ENCODE results near the gene TTYH2. TPM values are rescaled to one million over a fixed set of nuclear protein-coding genes. Genes with fewer than 3 reads are reported as not detected.
"Not testable (repeated sequence)": the region's sequence is repeated elsewhere in the genome, so short reads cannot be mapped to it uniquely, and the experiment has no call there.

TTYH2 gene
- total and polyA plus RNA-seq, 11 donors: 10.3 to 34.6 (median 22.4) TPM

DNA sequence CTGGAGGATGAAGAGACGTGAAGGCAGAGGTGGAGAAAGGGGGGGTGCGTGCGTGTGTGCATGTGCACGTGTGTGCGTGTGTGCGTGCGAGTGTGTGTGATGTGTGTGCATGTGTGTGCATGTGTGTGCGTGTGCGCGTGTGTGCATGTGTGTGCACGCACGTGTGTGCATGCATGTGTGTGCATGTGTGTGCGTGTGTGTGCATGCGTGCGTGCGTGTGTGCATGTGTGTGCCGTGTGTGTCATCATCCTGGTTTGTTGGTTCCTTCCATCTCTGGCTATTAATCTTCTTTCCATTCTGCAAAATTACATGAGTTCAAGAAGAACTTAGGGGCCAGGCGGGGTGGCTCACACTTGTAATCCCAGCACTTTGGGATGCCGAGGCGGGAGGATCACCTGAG, 26.9 kb upstream of the TTYH2 start:
- Histone ChIP-seq H3K36me3 (no peaks in the 10 kb centered on the region), H3K27ac (no peak overlapping the region), H3K9me3 (no peaks in the 10 kb centered on the region), H3K4me1 (no peaks in the 10 kb centered on the region), H3K27me3 (peaks cover 0 to 25% (median 0%) of the 10 kb centered on the region in 9 donors), H3K4me3 (no peak overlapping the region)
- 78 to 92% (median 89%) methylated on average over 20 of the region's 20 CpGs for WGBS, 4 donors
- DNase-seq: no peak
- no peak for ATAC-seq
- intact Hi-C loops (cut with DNase I): no loop called here
- TF ChIP-seq CTCF (IDR thresholded peaks at IDR 0.05) (no peak), POLR2A (IDR thresholded peaks at IDR 0.05) (no peak)

GRCh38 chr17:74187761-74188160, 25.6 kb upstream of the TTYH2 start:
- DNase-seq (no peak), ATAC-seq (no peak)
- Histone ChIP-seq H3K27ac (no peak overlapping the region), H3K27me3 (peaks cover 0 to 17% (median 0%) of the 10 kb centered on the region in 9 donors), H3K4me1 (peaks cover 0 to 4% (median 0%) of the 10 kb centered on the region in 12 donors), H3K36me3 (no peaks in the 10 kb centered on the region), H3K4me3 (no peak overlapping the region), H3K9me3 (no peaks in the 10 kb centered on the region)
- WGBS, 4 donors: 56 to 59% (median 58%) methylated on average over 11 of the region's 11 CpGs
- TF ChIP-seq CTCF (IDR thresholded peaks at IDR 0.05) (no peak), POLR2A (IDR thresholded peaks at IDR 0.05) (no peak)
- intact Hi-C loops (cut with DNase I): no loop called here

GRCh38 chr17:74188687-74189086, 24.7 kb upstream of the TTYH2 start:
- H3K4me3 ChIP-seq; ATAC-seq; DNase-seq; intact Hi-C loops (cut with DNase I); H3K9me3 ChIP-seq; H3K36me3 ChIP-seq; H3K27ac ChIP-seq; H3K4me1 ChIP-seq: not testable (repeated sequence)
- H3K27me3 ChIP-seq: peaks cover 0 to 17% (median 0%) of the 10 kb centered on the region in 9 donors
- 84 to 87% (median 86%) methylated on average over 4 of the region's 4 CpGs for WGBS, 4 donors

DNA sequence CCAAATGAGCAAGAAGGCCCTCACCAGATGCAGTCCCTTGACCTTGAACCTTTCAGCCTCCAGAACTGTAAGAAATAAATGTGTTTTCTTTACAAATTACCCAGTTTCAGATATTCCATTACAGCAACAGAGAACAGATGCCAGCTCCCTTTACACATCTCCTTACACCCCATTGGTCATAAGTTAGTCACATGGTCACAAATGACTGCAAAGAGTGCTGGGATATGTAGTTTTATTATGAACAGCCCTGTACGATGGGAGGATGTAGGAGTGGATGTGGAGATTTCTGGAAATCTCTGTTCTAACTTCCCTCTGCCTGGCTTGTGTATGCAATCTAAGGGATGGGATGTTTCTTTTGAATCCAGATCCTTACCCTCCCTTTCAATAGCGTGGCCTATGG, 23.2 kb upstream of the TTYH2 start:
- intact Hi-C loops (cut with DNase I): no loop called here
- peaks cover 0 to 21% (median 4%) of the 10 kb centered on the region in 9 donors for H3K27me3 ChIP-seq
- WGBS, 4 donors: 37 to 38% (median 38%) methylated on average over 2 of the region's 2 CpGs

More for the DNA sequence above, 23.2 kb upstream of the TTYH2 start:
- H3K4me3 ChIP-seq: no peak overlapping the region
- no peak overlapping the region for H3K27ac ChIP-seq
- TF ChIP-seq CTCF (IDR thresholded peaks at IDR 0.05) (no peak), POLR2A (IDR thresholded peaks at IDR 0.05) (no peak)
- no peaks in the 10 kb centered on the region for H3K36me3 ChIP-seq
- ATAC-seq (peak; percentile 76 to 87 (median 81)), DNase-seq (no peak)
- H3K9me3 ChIP-seq: no peaks in the 10 kb centered on the region
- peaks cover 0 to 9% (median 0%) of the 10 kb centered on the region in 12 donors for H3K4me1 ChIP-seq
